Caco-2 (cell line): Measurements from ENCODE around the gene ACSS1. TPM values are rescaled to one million over a fixed set of nuclear protein-coding genes. Genes with fewer than 3 reads are reported as not detected.

Experiments
- BruUV-seq: library from RNA; stranded (reverse); fragments of 400-500 nt; replicated peaks from 2 replicates; lab custom pipeline; 2021; lab: Mats Ljungman, UMichigan
- CTCF ChIA-PET: fragments of 300-600 bp; sonication (Branson Sonifier 250); formaldehyde crosslinking; loops from one replicate; lab custom pipeline; 2022; ENCODE audit warnings: antibody characterized with exemption; lab: Charles Lee
- POLR2A ChIA-PET: fragments of 300-600 bp; sonication (Branson Sonifier 250); formaldehyde crosslinking; loops from one replicate; lab custom pipeline; 2022; ENCODE audit warnings: antibody characterized with exemption; lab: Charles Lee
- DNase-seq, 2 experiments: peaks; one replicate each; pipeline versions ENCODE4 v3.0.0 to v3.0.0-alpha.2; 2020 to 2022
- H3K27me3 ChIP-seq: replicated peaks from 2 replicates; pipeline ENCODE4 v1.6.0; 2011; ENCODE audit warnings: low read length; ENCODE audit not compliant: control insufficient read depth, insufficient read depth
- H3K36me3 ChIP-seq: 2 replicates; pipeline ENCODE4 v1.5.1; 2011; ENCODE audit warnings: low read length; ENCODE audit not compliant: control insufficient read depth, insufficient read depth
- H3K4me1 ChIP-seq: fragments of 250-450 bp; sonication (Bioruptor Pico); 2 replicates; pipeline ENCODE4 v1.5.1; 2020; ENCODE audit warnings: mild to moderate bottlenecking
- H3K4me3 ChIP-seq: 2 replicates; pipeline ENCODE4 v1.5.1; 2011; ENCODE audit warnings: low read depth, mild to moderate bottlenecking, control low read depth, low read length
- H3K9me3 ChIP-seq: fragments of 250-450 bp; sonication (Bioruptor Pico); 2 replicates; pipeline ENCODE4 v1.5.1; 2020; ENCODE audit warnings: mild to moderate bottlenecking, moderate library complexity
- H3K27ac Mint-ChIP-seq: one replicate; pipeline ENCODE4 v1.8.0; 2022; ENCODE audit warnings: mixed read lengths; ENCODE audit not compliant: unreplicated experiment
- H3K27me3 Mint-ChIP-seq: one replicate; pipeline ENCODE4 v1.8.0; 2022; ENCODE audit warnings: mixed read lengths; ENCODE audit not compliant: insufficient read depth, unreplicated experiment
- H3K36me3 Mint-ChIP-seq: one replicate; pipeline ENCODE4 v1.8.0; 2022; ENCODE audit warnings: mild to moderate bottlenecking, mixed read lengths; ENCODE audit not compliant: insufficient read depth, unreplicated experiment
- H3K4me1 Mint-ChIP-seq: one replicate; pipeline ENCODE4 v1.8.0; 2022; ENCODE audit warnings: low read depth, mixed read lengths; ENCODE audit not compliant: unreplicated experiment
- H3K4me3 Mint-ChIP-seq: one replicate; pipeline ENCODE4 v1.8.0; 2022; ENCODE audit warnings: mild to moderate bottlenecking, moderate library complexity, mixed read lengths; ENCODE audit not compliant: unreplicated experiment
- H3K9me3 Mint-ChIP-seq: one replicate; pipeline ENCODE4 v1.8.0; 2022; ENCODE audit warnings: mixed read lengths; ENCODE audit not compliant: unreplicated experiment
- CTCF ChIP-seq, 2 experiments: fragments of 200-600 bp in 1 of 2; IDR thresholded peaks; 1 replicate in 1 of 2; 2 replicates in 1 of 2; pipeline versions ENCODE4 v1.5.1 to v1.8.0; 2011 to 2022; ENCODE audit warnings: antibody characterized with exemption in 1 of 2, control low read depth in 1 of 2, inconsistent platforms in 1 of 2, low read depth in 1 of 2, low read length in 1 of 2, mild to moderate bottlenecking in 1 of 2, moderate library complexity in 1 of 2; ENCODE audit not compliant: insufficient read depth in 1 of 2, severe bottlenecking in 1 of 2, unreplicated experiment in 1 of 2
- intact Hi-C: fragments of 100-400 bp; cut with micrococcal nuclease; formaldehyde crosslinking; loops from one replicate; pipeline ENCODE4 v1.10.0; 2022; ENCODE audit not compliant: unreplicated experiment
- total RNA-seq: library from RNA; stranded (reverse); gene quantifications from 2 replicates; pipeline ENCODE4 v1.2.3, GENCODE V29; 2022

ACSS1 gene
- total RNA-seq, 1 experiment from 2014 or later = 113 TPM

DNA sequence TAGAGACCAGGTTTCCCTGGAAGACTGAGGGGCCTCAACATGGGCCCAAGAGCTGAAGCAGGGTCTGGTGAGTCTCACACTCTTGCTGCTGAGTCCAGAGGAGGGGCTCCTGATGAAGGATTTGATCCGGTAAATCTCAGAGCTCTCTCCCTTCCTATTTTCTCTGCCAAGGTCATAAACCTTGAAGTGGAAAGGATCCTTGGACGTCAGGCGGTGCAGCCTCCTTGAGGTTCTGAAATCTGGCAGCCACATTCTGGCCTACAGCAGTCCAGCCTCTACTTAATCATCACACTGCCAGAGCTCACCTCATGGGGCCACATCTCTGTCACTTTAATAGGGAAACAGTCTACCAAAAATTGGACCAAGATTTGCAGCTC, 24.0 kb downstream of the ACSS1 start:
- peaks cover 5% of the 10 kb centered on the region for H3K4me1 Mint-ChIP-seq
- no peaks in the 10 kb centered on the region for H3K9me3 Mint-ChIP-seq
- CTCF ChIA-PET = interaction anchor here (0.8 to 1.4 kb wide), 2 partner anchors 11 to 190 kb away, joined by 3 read pairs; no protein-coding TSS in a partner anchor
- Histone ChIP-seq H3K4me3 (no peak overlapping the region), H3K36me3 (peaks cover 2% of the 10 kb centered on the region; the same call in 1 of the 2 replicates), H3K27me3 (no peaks in the 10 kb centered on the region), H3K4me1 (peaks cover 24% of the 10 kb centered on the region), H3K9me3 (no peaks in the 10 kb centered on the region)
- DNase-seq = no peak
- no TSS peak for BruUV-seq
- H3K27me3 Mint-ChIP-seq = no peaks in the 10 kb centered on the region
- peaks cover 45% of the 10 kb centered on the region for H3K36me3 Mint-ChIP-seq
- POLR2A ChIA-PET = no interaction called here
- H3K27ac Mint-ChIP-seq = no peak overlapping the region
- intact Hi-C loops = no loop called here
- no peak for TF ChIP-seq CTCF (IDR thresholded peaks at IDR 0.05; ENCODE audit: insufficient read depth in 1 of 2, low read depth in 1 of 2, low read length in 1 of 2, severe bottlenecking in 1 of 2, unreplicated experiment in 1 of 2)
- H3K4me3 Mint-ChIP-seq = no peak overlapping the region

DNA sequence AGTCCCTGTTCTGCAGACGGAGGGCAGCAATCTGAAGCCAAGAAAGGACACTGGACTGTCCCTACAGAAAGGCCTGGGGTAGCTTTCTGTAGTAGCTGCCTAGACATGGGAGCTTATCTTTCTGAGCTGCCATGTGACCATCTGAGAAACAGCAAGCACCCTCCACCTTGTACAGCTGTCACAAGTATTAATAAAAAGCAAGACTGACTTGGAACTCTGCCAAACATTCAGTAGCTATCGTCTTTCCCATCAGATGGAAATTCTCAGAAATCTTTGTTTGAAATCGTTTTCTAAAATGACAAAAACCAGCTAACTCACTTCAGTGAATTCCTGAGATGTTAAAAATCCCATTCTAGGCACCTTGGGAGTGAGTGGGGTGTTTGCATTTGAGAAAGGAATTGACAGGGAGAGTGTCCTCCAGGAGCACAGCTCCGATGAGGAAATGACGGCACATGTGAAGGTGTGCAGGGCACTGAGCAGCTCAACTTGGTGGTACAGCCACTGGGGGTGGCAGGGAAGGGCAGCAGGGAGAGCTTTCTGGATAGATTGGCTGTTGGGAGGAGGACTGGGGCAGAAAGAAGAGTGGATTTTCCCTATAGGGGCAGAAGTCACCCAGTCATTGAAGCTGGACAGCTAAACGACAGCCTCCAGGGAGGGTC, 24.5 kb downstream of the ACSS1 start:
- Mint-ChIP-seq H3K4me1 (peaks cover 5% of the 10 kb centered on the region), H3K9me3 (no peaks in the 10 kb centered on the region), H3K27me3 (no peaks in the 10 kb centered on the region), H3K27ac (no peak overlapping the region), H3K4me3 (no peak overlapping the region), H3K36me3 (peaks cover 47% of the 10 kb centered on the region)
- Histone ChIP-seq H3K4me3 (no peak overlapping the region), H3K36me3 (peaks cover 2% of the 10 kb centered on the region; the same call in 1 of the 2 replicates), H3K27me3 (no peaks in the 10 kb centered on the region), H3K9me3 (no peaks in the 10 kb centered on the region), H3K4me1 (peaks cover 24% of the 10 kb centered on the region)
- ChIA-PET CTCF (interaction anchor here (0.8 to 1.5 kb wide), 4 partner anchors 11 to 191 kb away, joined by 3 to 4 read pairs (median 3); no protein-coding TSS in a partner anchor), POLR2A (no interaction called here)
- no peak for DNase-seq
- TF ChIP-seq CTCF (IDR thresholded peaks at IDR 0.05; ENCODE audit: insufficient read depth in 1 of 2, low read depth in 1 of 2, low read length in 1 of 2, severe bottlenecking in 1 of 2, unreplicated experiment in 1 of 2) = no peak
- BruUV-seq = no TSS peak
- intact Hi-C loops = no loop called here

- CTCF ChIA-PET = interaction anchor here (0.9 to 1.5 kb wide), 3 partner anchors 12 to 33 kb away, joined by 3 to 4 read pairs (median 3); no protein-coding TSS in a partner anchor
- intact Hi-C loops = no loop called here
- Mint-ChIP-seq H3K4me1 (peaks cover 5% of the 10 kb centered on the region), H3K36me3 (peaks cover 45% of the 10 kb centered on the region), H3K4me3 (no peak overlapping the region), H3K27me3 (no peaks in the 10 kb centered on the region), H3K27ac (no peak overlapping the region), H3K9me3 (no peaks in the 10 kb centered on the region)
- no peaks in the 10 kb centered on the region for H3K27me3 ChIP-seq
- peaks cover 1% of the 10 kb centered on the region; the same call in 1 of the 2 replicates for H3K36me3 ChIP-seq
- no TSS peak for BruUV-seq
- peaks cover 24% of the 10 kb centered on the region for H3K4me1 ChIP-seq
- no peak for DNase-seq
- POLR2A ChIA-PET = no interaction called here
- H3K9me3 ChIP-seq = no peaks in the 10 kb centered on the region
- TF ChIP-seq CTCF (IDR thresholded peaks at IDR 0.05; ENCODE audit: insufficient read depth in 1 of 2, low read depth in 1 of 2, low read length in 1 of 2, severe bottlenecking in 1 of 2, unreplicated experiment in 1 of 2) = no peak
- no peak overlapping the region for H3K4me3 ChIP-seq
Measured at GRCh38 chr20:25032478-25033264, 25.3 kb downstream of the ACSS1 start.
